ENCODE measurements around the gene UBE2L6.

The UBE2L6 gene

GRCh38 chr11:57597916-57598830, 30.7 kb upstream of the UBE2L6 start:
- Histone ChIP-seq H3K27ac (ENCODE audit: poor library complexity, severe bottlenecking) (no peak overlapping the region), H3K4me3 (ENCODE audit: severe bottlenecking) (no peak overlapping the region), H3K27me3 (ENCODE audit: insufficient read depth, poor library complexity, severe bottlenecking) (no peaks in the 10 kb centered on the region), H3K4me1 (ENCODE audit: insufficient read depth, poor library complexity, severe bottlenecking) (no peaks in the 10 kb centered on the region), H3K9me3 (ENCODE audit: severe bottlenecking) (no peaks in the 10 kb centered on the region), H3K36me3 (ENCODE audit: low read depth) (no peaks in the 10 kb centered on the region)
- TF ChIP-seq, protein P1, sequence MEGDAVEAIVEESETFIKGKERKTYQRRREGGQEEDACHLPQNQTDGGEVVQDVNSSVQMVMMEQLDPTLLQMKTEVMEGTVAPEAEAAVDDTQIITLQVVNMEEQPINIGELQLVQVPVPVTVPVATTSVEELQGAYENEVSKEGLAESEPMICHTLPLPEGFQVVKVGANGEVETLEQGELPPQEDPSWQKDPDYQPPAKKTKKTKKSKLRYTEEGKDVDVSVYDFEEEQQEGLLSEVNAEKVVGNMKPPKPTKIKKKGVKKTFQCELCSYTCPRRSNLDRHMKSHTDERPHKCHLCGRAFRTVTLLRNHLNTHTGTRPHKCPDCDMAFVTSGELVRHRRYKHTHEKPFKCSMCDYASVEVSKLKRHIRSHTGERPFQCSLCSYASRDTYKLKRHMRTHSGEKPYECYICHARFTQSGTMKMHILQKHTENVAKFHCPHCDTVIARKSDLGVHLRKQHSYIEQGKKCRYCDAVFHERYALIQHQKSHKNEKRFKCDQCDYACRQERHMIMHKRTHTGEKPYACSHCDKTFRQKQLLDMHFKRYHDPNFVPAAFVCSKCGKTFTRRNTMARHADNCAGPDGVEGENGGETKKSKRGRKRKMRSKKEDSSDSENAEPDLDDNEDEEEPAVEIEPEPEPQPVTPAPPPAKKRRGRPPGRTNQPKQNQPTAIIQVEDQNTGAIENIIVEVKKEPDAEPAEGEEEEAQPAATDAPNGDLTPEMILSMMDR (IDR thresholded peaks at IDR 0.05; ENCODE audit: poor library complexity, severe bottlenecking) = no peak
- ATAC-seq (ENCODE audit: low read depth) (no peak), DNase-seq (ENCODE audit: low spot score) (no peak)

DNA sequence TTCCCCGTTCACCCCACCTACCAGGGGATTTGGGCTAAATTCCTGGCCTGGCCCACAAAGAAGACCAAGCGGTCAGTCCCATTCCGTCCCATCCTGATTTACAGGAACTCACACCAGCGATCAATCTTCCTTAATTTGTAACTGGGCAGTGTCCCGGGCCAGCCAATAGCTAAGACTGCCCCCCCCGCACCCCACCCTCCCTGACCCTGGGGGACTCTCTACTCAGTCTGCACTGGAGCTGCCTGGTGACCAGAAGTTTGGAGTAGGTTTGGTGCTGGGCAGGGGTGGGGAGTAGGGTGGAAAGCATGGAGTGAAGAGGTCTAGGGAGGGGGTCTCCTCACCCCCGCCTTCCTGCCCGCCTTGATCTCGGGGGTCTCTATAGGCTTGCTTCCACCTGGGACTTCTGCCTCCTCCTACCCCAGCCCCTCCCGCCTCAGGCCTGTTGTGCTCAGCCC, 30.0 kb upstream of the UBE2L6 start, which contains the start of gene SERPING1:
Gene SERPING1 (plus strand): TSS at position 225 of the 455 bp plus-strand sequence. CDS start 586 bp downstream, outside the sequence.
- TF ChIP-seq, protein P1 (IDR thresholded peaks at IDR 0.05; ENCODE audit: poor library complexity, severe bottlenecking) = no peak

GRCh38 chr11:57596266-57596885, 28.9 kb upstream of the UBE2L6 start:
- TF ChIP-seq, protein P1 (IDR thresholded peaks at IDR 0.05; ENCODE audit: poor library complexity, severe bottlenecking) = no peak
- Histone ChIP-seq H3K4me1 (ENCODE audit: insufficient read depth, poor library complexity, severe bottlenecking) (no peaks in the 10 kb centered on the region), H3K4me3 (ENCODE audit: severe bottlenecking) (no peak overlapping the region), H3K9me3 (ENCODE audit: severe bottlenecking) (no peaks in the 10 kb centered on the region), H3K36me3 (ENCODE audit: low read depth) (no peaks in the 10 kb centered on the region), H3K27me3 (ENCODE audit: insufficient read depth, poor library complexity, severe bottlenecking) (no peaks in the 10 kb centered on the region), H3K27ac (ENCODE audit: poor library complexity, severe bottlenecking) (no peak overlapping the region)
- no peak for ATAC-seq (ENCODE audit: low read depth)
- DNase-seq (ENCODE audit: low spot score) = no peak

More for the DNA sequence above, 30.0 kb upstream of the UBE2L6 start, which contains the start of gene SERPING1:
- no peaks in the 10 kb centered on the region for H3K9me3 ChIP-seq (ENCODE audit: severe bottlenecking)
- no peak within 1 kb of the TSS for H3K4me3 ChIP-seq (ENCODE audit: severe bottlenecking)
- no peak for ATAC-seq (ENCODE audit: low read depth)
- H3K4me1 ChIP-seq (ENCODE audit: insufficient read depth, poor library complexity, severe bottlenecking) = no peaks in the 10 kb centered on the region
- no peak for DNase-seq (ENCODE audit: low spot score)
- H3K27ac ChIP-seq (ENCODE audit: poor library complexity, severe bottlenecking) = no peak within 1 kb of the TSS
- H3K27me3 ChIP-seq (ENCODE audit: insufficient read depth, poor library complexity, severe bottlenecking) = no peaks in the 10 kb centered on the region
- no peaks in the 10 kb centered on the region for H3K36me3 ChIP-seq (ENCODE audit: low read depth)

DNA sequence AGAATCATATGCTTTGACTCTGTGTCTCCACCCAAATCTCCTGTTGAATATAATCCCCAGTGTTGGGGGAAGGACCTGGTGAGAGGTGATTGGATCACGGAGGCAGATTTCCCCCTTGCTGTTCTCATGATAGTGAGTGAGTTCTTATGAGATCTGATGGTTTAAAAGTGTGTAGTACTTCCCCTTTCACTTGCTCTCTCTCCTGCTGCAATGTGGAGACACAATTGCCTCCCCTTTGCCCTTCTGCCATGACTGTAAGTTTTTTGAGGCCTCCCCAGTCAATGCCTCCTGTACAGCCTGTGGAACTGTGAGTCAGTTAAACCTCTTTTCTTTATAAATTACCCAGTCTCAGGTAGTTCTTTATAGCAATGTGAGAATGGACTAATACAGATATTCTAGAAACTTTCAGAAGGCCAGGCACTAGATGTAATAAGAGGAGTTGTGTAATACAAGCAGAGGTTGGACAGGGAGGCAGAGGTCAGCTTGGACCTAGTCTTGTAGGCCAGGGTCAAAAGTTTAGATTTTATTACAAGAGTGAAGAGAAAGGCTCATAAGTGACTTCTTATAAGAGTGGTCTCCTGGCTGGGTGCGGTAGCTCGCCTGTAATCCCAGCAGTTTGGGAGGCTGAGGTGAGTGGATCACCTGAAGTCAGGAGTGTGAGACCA, 20.7 kb upstream of the UBE2L6 start:
- Histone ChIP-seq H3K27ac (ENCODE audit: poor library complexity, severe bottlenecking) (no peak overlapping the region), H3K4me1 (ENCODE audit: insufficient read depth, poor library complexity, severe bottlenecking) (no peaks in the 10 kb centered on the region), H3K4me3 (ENCODE audit: severe bottlenecking) (no peak overlapping the region), H3K9me3 (ENCODE audit: severe bottlenecking) (no peaks in the 10 kb centered on the region), H3K27me3 (ENCODE audit: insufficient read depth, poor library complexity, severe bottlenecking) (no peaks in the 10 kb centered on the region), H3K36me3 (ENCODE audit: low read depth) (no peaks in the 10 kb centered on the region)
- DNase-seq (ENCODE audit: low spot score) (no peak), ATAC-seq (ENCODE audit: low read depth) (no peak)
- TF ChIP-seq, protein P1 (IDR thresholded peaks at IDR 0.05; ENCODE audit: poor library complexity, severe bottlenecking) = no peak

Data from RWPE2 (cell line).